Measurements from ENCODE around the gene ZSCAN10.

Gene ZSCAN10

DNA sequence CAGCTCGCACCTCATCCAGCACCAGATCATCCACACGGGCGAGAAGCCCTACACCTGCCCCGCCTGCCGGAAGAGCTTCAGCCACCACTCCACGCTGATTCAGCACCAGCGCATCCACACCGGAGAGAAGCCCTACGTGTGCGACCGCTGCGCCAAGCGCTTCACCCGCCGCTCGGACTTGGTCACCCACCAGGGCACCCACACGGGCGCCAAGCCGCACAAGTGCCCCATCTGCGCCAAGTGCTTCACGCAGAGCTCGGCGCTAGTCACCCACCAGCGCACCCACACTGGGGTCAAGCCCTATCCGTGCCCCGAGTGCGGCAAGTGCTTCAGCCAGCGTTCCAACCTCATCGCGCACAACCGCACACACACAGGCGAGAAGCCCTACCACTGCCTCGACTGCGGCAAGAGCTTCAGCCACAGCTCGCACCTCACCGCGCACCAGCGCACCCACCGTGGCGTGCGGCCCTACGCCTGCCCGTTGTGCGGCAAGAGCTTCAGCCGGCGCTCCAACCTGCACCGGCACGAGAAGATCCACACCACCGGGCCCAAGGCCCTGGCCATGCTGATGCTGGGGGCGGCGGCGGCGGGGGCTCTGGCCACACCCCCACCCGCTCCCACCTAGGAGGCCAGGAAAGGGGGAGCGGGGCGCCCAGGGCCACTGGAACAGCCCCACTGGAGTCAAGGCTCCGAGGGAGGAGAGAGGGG, 20.8 kb upstream of the ZSCAN10 start:
- Histone ChIP-seq H3K4me1 (ENCODE audit: control insufficient read depth, insufficient read depth, low read depth, low read length) (peaks cover 8% of the 10 kb centered on the region), H4K91ac (ENCODE audit: low read length) (no peak overlapping the region), H2AK5ac (ENCODE audit: low read length, severe bottlenecking) (no peak overlapping the region), H3K27ac (ENCODE audit: low read length, poor library complexity, severe bottlenecking) (no peak overlapping the region), H3K4me3 (ENCODE audit: insufficient read depth in 1 of 2, low read depth in 1 of 2, low read length in 2 of 2) (no peak overlapping the region), H3K14ac (ENCODE audit: low read length in 2 of 2) (no peak overlapping the region), H3K79me1 (replicated peaks; ENCODE audit: low read length, poor library complexity, severe bottlenecking) (peaks cover 39% of the 10 kb centered on the region), H2BK15ac (ENCODE audit: low read depth, poor library complexity, severe bottlenecking) (no peak overlapping the region), H2BK120ac (ENCODE audit: low read depth, low read length) (no peak overlapping the region), H3K4ac (ENCODE audit: low read depth in 1 of 2, low read length in 2 of 2) (no peak overlapping the region), H4K8ac (ENCODE audit: low read length) (no peak overlapping the region), H3K36me3 (ENCODE audit: control insufficient read depth in 1 of 2, insufficient read depth in 2 of 2, low read depth in 1 of 2, low read length in 2 of 2) (peaks cover 47 to 63% of the 10 kb centered on the region in 2 experiments), H2AFZ (ENCODE audit: low read depth, low read length) (no peak overlapping the region), H3K23ac (ENCODE audit: low read length in 2 of 2) (no peak overlapping the region), H3K18ac (ENCODE audit: low read depth in 1 of 2, low read length in 2 of 2) (no peak overlapping the region), H2BK5ac (ENCODE audit: low read depth, low read length, poor library complexity, severe bottlenecking) (no peak overlapping the region), H3K9ac (ENCODE audit: low read length) (no peak overlapping the region), H3K4me2 (ENCODE audit: low read length, poor library complexity, severe bottlenecking) (no peak overlapping the region), H2BK12ac (ENCODE audit: low read length in 2 of 2) (no peak overlapping the region), H3K9me3 (ENCODE audit: control insufficient read depth, low read length) (no peaks in the 10 kb centered on the region), H3K27me3 (ENCODE audit: control insufficient read depth in 1 of 2, insufficient read depth in 1 of 2, low read length in 2 of 2) (no peaks in the 10 kb centered on the region)
- no peak for DNase-seq
- WGBS = 96% methylated on average over 57 of the region's 57 CpGs

DNA sequence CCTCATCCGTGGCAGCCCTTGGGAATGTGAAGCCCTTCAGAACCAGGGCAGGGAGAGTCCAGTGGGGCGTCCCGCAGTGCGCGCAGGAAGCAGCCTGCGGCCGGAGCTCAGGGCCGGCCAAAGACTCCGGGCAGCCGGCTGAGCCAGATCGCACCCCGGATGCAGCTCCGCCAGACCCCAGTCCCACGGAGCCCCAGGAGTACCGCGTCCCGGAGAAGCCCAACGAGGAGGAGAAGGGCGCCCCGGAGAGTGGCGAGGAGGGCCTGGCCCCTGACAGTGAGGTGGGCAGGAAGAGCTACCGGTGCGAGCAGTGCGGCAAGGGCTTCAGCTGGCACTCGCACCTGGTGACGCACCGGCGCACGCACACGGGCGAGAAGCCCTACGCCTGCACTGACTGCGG, 20.2 kb upstream of the ZSCAN10 start:
- H3K4me2 ChIP-seq (ENCODE audit: low read length, poor library complexity, severe bottlenecking) = no peak overlapping the region
- H4K91ac ChIP-seq (ENCODE audit: low read length) = peak overlapping the region; percentile 35
- H2BK5ac ChIP-seq (ENCODE audit: low read depth, low read length, poor library complexity, severe bottlenecking) = no peak overlapping the region
- no peak overlapping the region for H2BK15ac ChIP-seq (ENCODE audit: low read depth, poor library complexity, severe bottlenecking)
- H3K9ac ChIP-seq (ENCODE audit: low read length) = no peak overlapping the region
- no peak overlapping the region for H3K14ac ChIP-seq (ENCODE audit: low read length in 2 of 2)
- H3K4ac ChIP-seq (ENCODE audit: low read depth in 1 of 2, low read length in 2 of 2) = no peak overlapping the region
- no peak overlapping the region for H2AK5ac ChIP-seq (ENCODE audit: low read length, severe bottlenecking)
- H2BK12ac ChIP-seq (ENCODE audit: low read length in 2 of 2) = no peak overlapping the region
- H3K23ac ChIP-seq (ENCODE audit: low read length in 2 of 2) = no peak overlapping the region
- H3K4me1 ChIP-seq (ENCODE audit: control insufficient read depth, insufficient read depth, low read depth, low read length) = peaks cover 10% of the 10 kb centered on the region
- peaks cover 48 to 63% of the 10 kb centered on the region in 2 experiments for H3K36me3 ChIP-seq (ENCODE audit: control insufficient read depth in 1 of 2, insufficient read depth in 2 of 2, low read depth in 1 of 2, low read length in 2 of 2)
- no peak overlapping the region for H4K8ac ChIP-seq (ENCODE audit: low read length)
- no peak overlapping the region for H2AFZ ChIP-seq (ENCODE audit: low read depth, low read length)
- no peak overlapping the region for H2BK120ac ChIP-seq (ENCODE audit: low read depth, low read length)
- no peak for DNase-seq
- no peak overlapping the region for H3K27ac ChIP-seq (ENCODE audit: low read length, poor library complexity, severe bottlenecking)
- peaks cover 44% of the 10 kb centered on the region for H3K79me1 ChIP-seq (replicated peaks; ENCODE audit: low read length, poor library complexity, severe bottlenecking)
- 95% methylated on average over 32 of the region's 33 CpGs for WGBS
- no peaks in the 10 kb centered on the region for H3K27me3 ChIP-seq (ENCODE audit: control insufficient read depth in 1 of 2, insufficient read depth in 1 of 2, low read length in 2 of 2)
- no peaks in the 10 kb centered on the region for H3K9me3 ChIP-seq (ENCODE audit: control insufficient read depth, low read length)
- no peak overlapping the region for H3K18ac ChIP-seq (ENCODE audit: low read depth in 1 of 2, low read length in 2 of 2)
- no peak overlapping the region for H3K4me3 ChIP-seq (ENCODE audit: insufficient read depth in 1 of 2, low read depth in 1 of 2, low read length in 2 of 2)

DNA sequence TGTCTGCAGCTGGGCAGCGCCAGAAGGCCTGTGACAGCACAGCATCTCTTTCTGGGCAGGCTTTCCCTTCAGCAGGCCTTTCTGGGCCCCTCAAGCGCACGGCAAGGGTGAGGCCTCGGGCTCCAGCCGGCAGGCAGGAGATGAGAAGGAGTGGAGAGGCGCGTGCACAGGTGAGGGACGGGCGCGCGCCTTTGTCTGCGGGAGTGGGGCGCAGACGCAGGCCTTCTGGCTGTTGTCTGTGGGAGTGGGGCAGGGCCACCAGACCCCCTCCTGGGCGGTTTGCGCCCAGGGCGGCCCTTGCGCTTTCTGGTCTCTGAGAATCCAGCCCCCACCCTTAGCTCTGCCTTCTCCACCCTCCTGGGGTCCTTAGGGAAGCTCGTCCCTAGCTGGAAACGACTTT, 19.8 kb upstream of the ZSCAN10 start:
- 96% methylated on average over 20 of the region's 20 CpGs for WGBS
- H3K23ac ChIP-seq (ENCODE audit: low read length in 2 of 2) = no peak overlapping the region
- H2AK5ac ChIP-seq (ENCODE audit: low read length, severe bottlenecking) = no peak overlapping the region
- no peak overlapping the region for H3K4ac ChIP-seq (ENCODE audit: low read depth in 1 of 2, low read length in 2 of 2)
- no peak overlapping the region for H3K18ac ChIP-seq (ENCODE audit: low read depth in 1 of 2, low read length in 2 of 2)
- H3K36me3 ChIP-seq (ENCODE audit: control insufficient read depth in 1 of 2, insufficient read depth in 2 of 2, low read depth in 1 of 2, low read length in 2 of 2) = peaks cover 48 to 63% of the 10 kb centered on the region in 2 experiments
- H3K4me3 ChIP-seq (ENCODE audit: insufficient read depth in 1 of 2, low read depth in 1 of 2, low read length in 2 of 2) = no peak overlapping the region
- H3K9me3 ChIP-seq (ENCODE audit: control insufficient read depth, low read length) = no peaks in the 10 kb centered on the region
- peaks cover 48% of the 10 kb centered on the region for H3K79me1 ChIP-seq (replicated peaks; ENCODE audit: low read length, poor library complexity, severe bottlenecking)
- H3K14ac ChIP-seq (ENCODE audit: low read length in 2 of 2) = no peak overlapping the region
- no peak overlapping the region for H3K9ac ChIP-seq (ENCODE audit: low read length)
- H3K4me2 ChIP-seq (ENCODE audit: low read length, poor library complexity, severe bottlenecking) = no peak overlapping the region
- no peak overlapping the region for H3K27ac ChIP-seq (ENCODE audit: low read length, poor library complexity, severe bottlenecking)
- no peak overlapping the region for H2BK15ac ChIP-seq (ENCODE audit: low read depth, poor library complexity, severe bottlenecking)
- H4K8ac ChIP-seq (ENCODE audit: low read length) = no peak overlapping the region
- no peak overlapping the region for H4K91ac ChIP-seq (ENCODE audit: low read length)
- peaks cover 13% of the 10 kb centered on the region for H3K4me1 ChIP-seq (ENCODE audit: control insufficient read depth, insufficient read depth, low read depth, low read length)
- DNase-seq = no peak
- no peak overlapping the region for H2BK12ac ChIP-seq (ENCODE audit: low read length in 2 of 2)
- H2BK5ac ChIP-seq (ENCODE audit: low read depth, low read length, poor library complexity, severe bottlenecking) = no peak overlapping the region
- H3K27me3 ChIP-seq (ENCODE audit: control insufficient read depth in 1 of 2, insufficient read depth in 1 of 2, low read length in 2 of 2) = no peaks in the 10 kb centered on the region
- H2BK120ac ChIP-seq (ENCODE audit: low read depth, low read length) = no peak overlapping the region
- no peak overlapping the region for H2AFZ ChIP-seq (ENCODE audit: low read depth, low read length)

DNA sequence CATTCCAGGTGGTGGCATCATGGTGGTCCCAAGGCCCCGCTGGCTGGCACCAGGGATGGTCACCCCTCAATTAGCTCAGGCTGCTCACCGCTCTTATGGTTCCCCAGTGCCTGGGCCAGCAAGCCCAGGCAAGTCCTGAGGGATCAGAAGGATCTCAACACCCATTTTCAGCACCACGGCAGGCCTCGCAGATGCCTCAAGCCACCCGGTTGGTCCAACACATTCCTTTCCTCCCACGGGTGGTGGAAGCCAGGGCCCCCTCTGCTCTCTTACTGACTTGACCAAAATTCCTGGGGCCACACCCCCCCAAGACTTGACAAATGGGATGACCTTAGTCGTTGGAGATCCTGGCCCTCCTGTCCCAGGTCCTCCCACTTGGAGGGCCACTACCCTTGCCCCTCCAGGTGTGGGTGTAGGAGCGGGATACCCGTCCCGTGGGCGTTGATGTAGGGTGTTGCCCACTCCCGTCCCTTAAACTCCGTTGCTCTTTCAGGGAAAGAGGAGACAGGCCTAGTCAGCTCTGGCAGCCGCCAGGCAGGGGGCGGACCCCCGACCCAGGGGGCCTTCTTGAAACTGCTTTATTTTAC, 19.2 kb upstream of the ZSCAN10 start:
- no peak overlapping the region for H3K9ac ChIP-seq (ENCODE audit: low read length)
- H3K27ac ChIP-seq (ENCODE audit: low read length, poor library complexity, severe bottlenecking) = no peak overlapping the region
- H3K4me2 ChIP-seq (ENCODE audit: low read length, poor library complexity, severe bottlenecking) = no peak overlapping the region
- H2AK5ac ChIP-seq (ENCODE audit: low read length, severe bottlenecking) = no peak overlapping the region
- no peak overlapping the region for H3K14ac ChIP-seq (ENCODE audit: low read length in 2 of 2)
- H2BK15ac ChIP-seq (ENCODE audit: low read depth, poor library complexity, severe bottlenecking) = no peak overlapping the region
- H3K23ac ChIP-seq (ENCODE audit: low read length in 2 of 2) = no peak overlapping the region
- H4K91ac ChIP-seq (ENCODE audit: low read length) = no peak overlapping the region
- 94% methylated on average over 16 of the region's 16 CpGs for WGBS
- no peaks in the 10 kb centered on the region for H3K27me3 ChIP-seq (ENCODE audit: control insufficient read depth in 1 of 2, insufficient read depth in 1 of 2, low read length in 2 of 2)
- H2BK5ac ChIP-seq (ENCODE audit: low read depth, low read length, poor library complexity, severe bottlenecking) = no peak overlapping the region
- peaks cover 51% of the 10 kb centered on the region for H3K79me1 ChIP-seq (replicated peaks; ENCODE audit: low read length, poor library complexity, severe bottlenecking)
- H3K9me3 ChIP-seq (ENCODE audit: control insufficient read depth, low read length) = no peaks in the 10 kb centered on the region
- no peak overlapping the region for H2BK12ac ChIP-seq (ENCODE audit: low read length in 2 of 2)
- H3K4me3 ChIP-seq (ENCODE audit: insufficient read depth in 1 of 2, low read depth in 1 of 2, low read length in 2 of 2) = no peak overlapping the region
- no peak overlapping the region for H3K4ac ChIP-seq (ENCODE audit: low read depth in 1 of 2, low read length in 2 of 2)
- peaks cover 48 to 63% of the 10 kb centered on the region in 2 experiments for H3K36me3 ChIP-seq (ENCODE audit: control insufficient read depth in 1 of 2, insufficient read depth in 2 of 2, low read depth in 1 of 2, low read length in 2 of 2)
- peaks cover 13% of the 10 kb centered on the region for H3K4me1 ChIP-seq (ENCODE audit: control insufficient read depth, insufficient read depth, low read depth, low read length)
- H2AFZ ChIP-seq (ENCODE audit: low read depth, low read length) = no peak overlapping the region
- no peak overlapping the region for H4K8ac ChIP-seq (ENCODE audit: low read length)
- no peak overlapping the region for H2BK120ac ChIP-seq (ENCODE audit: low read depth, low read length)
- no peak overlapping the region for H3K18ac ChIP-seq (ENCODE audit: low read depth in 1 of 2, low read length in 2 of 2)
- DNase-seq = no peak

Measured in mesenchymal stem cell (in vitro differentiated cells and primary cell).